AML-193 (cell line): ENCODE results near the gene RNF212.

Source experiments
- DNase-seq, 2 experiments: peaks; one replicate each; lab custom pipeline; 2025; lab: John Stamatoyannopoulos, UW

Gene RNF212

DNA sequence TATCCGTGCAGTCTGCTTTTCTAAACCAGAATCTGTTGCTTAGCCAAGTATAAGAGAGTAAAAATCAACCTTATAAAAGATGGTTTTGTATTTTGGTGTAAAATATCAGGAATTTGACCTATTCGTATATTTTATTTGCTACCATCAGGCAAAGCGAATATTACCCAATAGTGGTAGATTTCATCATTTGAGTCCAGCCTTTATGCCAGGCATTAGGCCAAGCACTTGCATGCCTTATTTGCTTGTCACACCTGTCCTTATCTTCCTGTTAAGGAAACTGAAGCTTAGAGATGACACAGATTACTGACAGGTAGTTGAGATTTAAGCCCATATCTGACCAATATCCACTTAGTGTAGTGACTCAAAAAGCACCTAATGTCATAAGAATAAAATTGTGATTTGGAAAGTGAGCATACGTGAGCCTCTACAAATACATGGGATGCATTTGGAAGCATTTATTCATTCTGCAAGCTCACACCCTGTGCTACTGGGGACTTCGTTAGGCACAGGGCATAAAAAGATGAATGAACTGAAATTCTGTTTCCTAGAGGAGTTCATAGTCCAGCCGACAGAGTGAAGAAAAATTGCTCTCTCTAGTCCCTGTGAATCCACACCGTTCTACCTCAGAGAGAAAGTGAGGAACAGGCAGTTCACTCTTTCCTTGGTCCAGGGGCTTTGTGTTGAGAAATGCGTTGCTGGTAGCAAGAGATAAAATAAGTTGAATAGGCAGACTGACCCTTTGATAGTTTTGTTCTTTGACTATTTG is 2.3 kb upstream of the RNF212 start:
- DNase-seq, result no peak

DNA sequence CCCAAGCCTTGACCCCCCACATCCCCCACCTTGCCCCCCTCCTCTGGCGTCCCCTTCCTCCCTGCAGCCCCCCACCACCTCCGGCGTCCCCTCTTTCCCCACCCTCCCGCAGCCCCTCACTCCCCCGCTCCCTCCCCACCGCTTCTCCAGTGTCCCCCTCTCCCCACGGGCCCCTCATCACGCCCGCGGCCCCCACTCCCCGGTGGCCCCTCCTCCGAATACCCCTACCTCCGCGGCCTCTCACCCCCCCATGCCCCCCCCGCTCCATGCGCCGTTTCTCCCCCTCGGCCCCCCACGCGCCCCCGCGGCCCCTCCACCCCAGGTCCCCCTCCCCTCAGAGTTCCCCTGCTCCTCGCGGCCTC is 562 bp downstream of the RNF212 start:
- DNase-seq, result no peak

DNA sequence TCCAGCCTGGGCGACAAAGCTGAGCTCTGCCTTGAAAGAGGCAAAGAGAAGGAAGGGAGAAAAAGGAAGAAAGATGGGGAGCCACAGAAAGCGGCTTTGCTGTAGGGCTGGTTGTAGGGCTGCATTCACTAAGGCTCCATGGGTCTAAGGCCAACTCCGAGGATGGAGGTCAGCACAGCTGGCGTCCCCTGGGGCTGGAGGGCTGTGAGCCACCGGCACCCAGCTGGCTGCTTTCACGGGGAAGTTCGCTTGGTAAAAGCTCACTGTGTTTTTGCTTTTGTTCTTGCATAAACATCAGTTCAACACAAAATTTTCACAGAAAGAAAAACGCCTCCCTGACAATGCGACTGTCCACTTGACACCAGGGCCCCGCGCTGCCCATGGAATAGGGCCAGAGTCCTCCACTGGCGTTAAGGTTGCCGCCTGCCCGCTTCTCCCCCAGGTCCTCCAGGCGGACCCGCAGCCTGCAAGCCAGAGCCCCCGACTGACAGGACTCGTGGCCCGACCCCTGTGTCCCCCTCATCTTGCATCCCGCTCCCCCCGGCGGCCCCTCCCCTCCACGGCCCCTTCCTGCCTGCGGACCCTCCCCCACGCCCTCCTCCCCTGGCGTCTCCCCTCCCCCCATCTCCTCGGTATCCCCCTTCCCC is 1.1 kb downstream of the RNF212 start:
- DNase-seq, result no peak

DNA sequence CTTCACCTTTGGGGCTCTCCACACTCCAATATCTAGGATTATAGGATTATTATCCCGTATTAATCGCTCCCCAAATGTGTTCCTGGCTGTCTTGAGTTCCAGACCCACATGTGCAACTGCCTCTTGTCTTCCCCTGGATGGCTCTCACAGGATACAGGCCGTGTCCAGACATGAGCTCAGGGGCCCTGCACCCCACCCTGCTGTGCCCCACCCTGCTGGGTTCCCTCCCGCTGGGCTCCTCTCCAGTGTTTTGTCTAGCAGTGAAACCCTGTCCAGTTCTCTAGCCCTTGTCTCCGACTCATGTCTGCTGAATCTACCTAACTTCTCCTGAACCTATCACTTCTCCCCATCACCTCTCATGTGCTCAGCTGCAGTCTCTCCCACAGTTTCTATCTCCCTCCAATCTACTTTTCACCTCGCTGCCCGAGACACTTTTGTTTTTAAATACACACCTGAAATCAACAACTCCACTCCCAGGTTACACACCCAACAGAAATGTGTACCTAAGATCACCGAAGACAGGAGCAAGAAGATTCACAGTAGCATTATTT is 2.0 kb downstream of the RNF212 start:
- no peak for DNase-seq

DNA sequence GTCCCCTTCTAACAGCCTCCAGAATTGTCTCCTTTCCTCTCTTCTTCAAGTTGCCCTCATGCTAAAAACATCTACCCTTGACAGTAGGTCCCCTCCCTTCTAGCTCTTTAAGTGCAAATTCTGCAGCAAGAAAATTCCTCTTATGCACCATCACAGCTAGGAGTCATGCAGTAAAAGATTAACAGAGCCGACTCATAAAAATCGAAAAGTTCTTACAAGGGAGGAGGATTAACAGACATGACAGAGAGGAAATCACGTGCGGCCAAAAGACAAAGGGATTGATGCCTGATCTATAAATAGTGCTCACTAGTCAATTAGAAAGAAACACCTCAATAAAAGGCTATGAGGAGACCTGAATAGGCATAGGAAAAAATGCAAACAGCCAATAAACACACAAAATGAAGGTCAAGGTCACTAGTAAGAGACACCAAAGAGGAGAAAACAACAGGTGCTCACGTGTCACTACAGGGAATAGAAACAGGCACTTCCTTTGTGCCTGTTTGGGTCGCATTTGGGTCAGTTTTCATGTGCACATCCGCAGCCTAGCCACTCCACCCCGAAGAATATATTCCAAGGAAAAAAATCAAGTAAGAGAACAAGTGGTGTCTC is 3.4 kb downstream of the RNF212 start:
- no peak for DNase-seq

DNA sequence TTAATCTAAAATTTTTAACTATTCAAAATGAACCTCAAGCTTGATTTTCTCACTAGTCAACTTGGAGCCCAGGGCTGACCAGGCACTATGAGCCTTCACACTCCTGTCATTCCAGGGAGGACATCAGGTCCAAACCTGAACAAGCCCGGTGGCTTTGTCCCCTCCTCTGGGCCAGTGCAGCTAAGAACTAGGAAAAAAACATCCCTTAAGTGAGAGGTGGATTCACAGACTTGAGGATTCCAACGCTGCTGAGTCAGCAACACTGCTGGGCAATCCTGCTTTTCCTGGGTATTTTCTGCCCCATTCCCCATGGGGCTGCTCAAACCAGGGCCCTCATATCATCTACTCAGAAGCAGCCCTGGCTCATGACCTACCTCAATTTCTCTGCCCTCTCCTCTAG is 4.0 kb downstream of the RNF212 start:
- no peak for DNase-seq

DNA sequence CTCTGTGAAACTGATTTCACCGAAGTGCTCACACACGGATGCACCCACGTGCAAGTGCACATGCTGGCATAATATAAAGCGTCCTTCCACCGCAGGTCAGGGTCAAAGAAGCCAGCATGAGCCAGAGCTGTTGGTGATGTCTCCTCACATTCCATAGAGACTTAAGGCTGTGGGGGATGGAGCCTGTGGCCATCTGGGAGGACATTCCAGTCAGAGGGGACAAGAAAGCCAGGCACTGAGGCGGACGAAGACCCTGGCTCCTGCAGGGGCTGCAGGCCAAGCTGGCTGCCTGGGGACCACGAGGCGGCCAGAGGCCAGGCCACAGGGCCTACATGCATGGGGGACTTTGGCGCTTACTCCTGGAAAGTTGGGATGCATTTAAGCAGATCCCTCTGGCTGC is 7.7 kb downstream of the RNF212 start:
- no peak for DNase-seq

DNA sequence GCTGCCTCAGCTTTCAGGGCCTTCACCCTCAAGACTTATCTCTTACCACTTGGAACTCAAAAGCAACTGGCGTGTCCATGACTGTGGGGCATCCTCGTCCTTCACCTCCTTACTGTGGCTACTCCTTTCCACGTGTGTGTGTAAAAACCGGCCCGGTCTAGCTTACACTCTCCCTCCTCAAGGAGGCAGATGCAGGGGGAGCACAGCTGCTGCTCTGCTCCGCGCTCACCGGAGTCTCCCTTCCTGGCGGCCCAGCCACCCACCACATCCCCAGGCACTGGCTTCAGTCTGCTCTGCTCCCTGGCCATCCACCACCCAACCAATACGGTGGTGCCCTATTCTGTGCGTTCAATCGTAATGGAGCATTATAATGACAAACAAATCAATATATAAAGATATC is 8.3 kb downstream of the RNF212 start:
- no peak for DNase-seq

DNA sequence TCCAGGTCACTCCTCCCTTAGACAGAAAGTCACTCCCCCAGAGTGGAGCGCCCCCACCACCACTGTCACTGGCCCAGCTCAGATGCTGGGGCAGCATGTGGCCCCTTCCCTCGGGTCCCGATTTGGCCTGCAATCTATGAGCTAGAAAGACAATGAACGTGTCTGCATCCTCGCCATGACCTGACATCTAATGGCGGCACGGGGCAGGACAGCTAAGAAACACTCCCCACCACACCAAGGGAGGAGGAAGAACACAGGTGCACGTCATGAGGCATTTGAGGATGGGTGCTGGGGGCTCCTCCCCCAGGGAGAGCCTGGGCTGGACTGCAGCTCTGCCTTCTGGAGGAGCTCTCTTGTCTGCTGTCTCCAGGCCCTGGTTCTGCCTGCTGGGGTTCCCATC is 8.7 kb downstream of the RNF212 start:
- no peak for DNase-seq

DNA sequence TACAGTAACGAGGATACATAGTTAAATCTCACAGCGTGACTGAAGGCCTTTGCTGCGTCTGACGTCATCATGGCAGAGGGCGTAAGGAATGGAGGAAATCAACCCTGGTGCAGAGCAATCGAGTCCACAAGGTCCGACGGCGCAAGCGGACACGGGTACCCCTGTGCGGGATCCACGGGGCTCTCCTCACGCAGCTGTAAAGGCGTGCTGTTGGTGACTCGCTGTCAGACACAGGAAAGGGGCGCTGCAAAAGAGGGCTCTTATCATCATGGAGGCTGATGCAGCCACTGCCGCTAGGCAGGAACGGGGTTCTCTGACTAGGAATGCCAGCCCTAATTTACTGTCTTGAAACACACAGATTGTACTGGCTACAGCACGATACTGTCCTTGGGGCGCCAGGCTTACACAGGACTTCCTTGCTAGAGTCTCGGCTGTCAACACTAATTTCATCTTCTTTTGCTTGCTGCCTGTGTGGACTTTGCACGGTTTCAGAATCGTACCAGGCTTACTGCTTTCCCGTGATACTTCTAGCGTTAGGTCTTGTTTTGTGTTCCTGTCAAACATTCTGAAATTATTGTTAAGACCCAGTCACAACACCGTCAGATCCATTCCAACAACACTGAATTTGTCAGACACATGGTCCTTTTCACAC is 13.6 kb downstream of the RNF212 start:
- DNase-seq, result no peak

DNA sequence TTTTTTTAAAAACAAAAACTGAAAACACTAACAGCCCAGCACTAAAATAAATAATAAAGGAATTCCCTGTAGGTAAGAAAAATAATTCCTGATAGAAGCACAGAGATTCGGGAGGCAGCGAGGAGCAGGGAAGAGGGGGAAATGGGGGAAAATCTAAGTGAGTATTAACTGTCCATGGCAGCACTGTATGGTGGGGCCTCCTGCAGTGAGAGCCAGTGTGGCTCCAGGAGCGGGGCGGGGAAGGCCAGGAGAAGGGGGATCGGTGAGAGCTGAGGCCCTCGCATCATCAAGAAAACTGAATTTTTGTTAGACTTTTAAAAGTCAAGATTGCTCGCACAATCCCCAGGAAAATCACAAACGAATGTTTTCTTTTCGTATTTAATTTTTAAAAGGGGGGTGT is 14.1 kb downstream of the RNF212 start:
- DNase-seq, result no peak

DNA sequence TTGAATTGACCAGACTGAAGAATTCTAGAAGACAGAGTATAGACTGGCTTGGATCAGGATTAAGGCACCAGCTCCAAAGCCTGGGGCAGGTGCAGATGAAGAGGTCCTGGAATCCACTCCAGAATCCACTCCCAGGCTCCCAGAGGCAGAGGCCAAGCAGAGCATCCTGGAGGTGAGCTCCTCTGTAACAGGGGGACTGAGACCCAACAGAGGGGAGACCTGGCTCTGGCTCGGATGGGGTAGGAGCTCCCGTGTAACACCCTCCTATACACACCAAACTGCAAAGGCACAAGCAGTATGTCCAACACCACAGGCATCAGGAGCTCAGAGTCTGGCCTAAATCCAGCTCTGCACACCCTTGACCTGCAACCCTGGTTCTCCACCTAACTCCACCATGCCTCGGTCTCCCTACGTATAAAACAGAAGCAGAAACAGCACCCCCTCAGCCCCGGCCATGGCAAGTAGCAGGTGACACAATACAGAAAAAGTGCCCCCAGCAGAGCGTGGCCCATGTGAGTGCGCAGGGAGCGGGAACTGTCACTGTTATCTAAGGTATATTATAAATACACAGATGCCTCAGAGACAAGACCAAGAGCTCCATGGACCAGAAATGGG is 14.9 kb downstream of the RNF212 start:
- DNase-seq, result no peak

DNA sequence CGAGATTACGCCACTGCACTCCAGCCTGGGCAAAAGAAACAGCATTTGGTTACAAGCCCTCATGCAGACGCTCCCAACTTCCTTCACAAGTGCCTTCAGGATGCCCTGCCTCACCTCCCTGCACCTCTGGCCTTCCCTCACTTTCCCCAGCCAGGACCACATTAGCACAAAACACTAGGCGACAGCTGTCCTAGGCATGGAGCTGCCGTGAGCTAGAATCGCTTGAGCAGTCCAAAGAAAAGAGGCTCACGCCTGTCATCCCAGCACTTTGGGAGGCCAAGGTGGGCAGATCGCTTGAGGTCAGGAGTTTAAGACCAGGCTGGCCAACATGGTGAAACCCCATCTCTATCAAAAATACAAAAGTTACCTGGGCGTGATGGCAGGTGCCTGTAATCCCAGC is 15.8 kb downstream of the RNF212 start:
- no peak for DNase-seq

DNA sequence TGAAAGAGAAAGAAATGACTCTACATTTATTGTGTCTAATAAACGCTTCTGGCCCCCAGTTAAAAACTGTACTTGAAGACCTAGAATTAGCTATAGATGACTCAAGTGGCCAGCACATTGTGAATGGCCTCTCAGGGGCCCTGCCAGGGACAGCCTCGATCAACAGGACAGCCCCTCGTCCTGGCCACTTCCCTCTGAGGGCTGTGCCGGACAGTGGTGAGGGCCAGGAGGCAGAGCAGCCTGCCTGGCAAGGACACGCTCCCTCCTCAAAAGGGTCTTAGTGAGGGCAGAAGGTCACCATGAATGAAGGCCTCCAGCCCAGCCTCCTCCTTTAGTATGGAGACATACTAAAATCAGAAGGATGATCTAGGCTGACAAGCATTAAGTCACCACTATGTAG is 16.5 kb downstream of the RNF212 start:
- DNase-seq, result no peak

DNA sequence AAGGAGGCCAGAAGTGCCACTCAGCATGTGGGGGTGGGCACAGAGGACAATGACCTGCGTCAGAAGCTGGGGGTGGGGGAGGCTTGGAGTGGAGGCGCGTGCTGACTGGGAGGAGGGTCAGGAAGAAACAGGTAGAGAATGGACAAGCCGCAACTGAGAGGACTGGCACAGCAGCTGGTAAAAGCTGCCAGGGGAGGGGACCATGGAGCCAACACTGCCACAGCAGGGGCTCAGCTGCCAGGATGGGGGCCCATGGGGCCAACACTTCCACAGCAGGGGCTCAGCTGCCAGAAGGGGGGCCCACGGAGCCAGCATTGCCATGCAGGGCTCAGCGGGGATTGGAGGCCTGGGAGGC is 19.1 kb downstream of the RNF212 start:
- no peak for DNase-seq

DNA sequence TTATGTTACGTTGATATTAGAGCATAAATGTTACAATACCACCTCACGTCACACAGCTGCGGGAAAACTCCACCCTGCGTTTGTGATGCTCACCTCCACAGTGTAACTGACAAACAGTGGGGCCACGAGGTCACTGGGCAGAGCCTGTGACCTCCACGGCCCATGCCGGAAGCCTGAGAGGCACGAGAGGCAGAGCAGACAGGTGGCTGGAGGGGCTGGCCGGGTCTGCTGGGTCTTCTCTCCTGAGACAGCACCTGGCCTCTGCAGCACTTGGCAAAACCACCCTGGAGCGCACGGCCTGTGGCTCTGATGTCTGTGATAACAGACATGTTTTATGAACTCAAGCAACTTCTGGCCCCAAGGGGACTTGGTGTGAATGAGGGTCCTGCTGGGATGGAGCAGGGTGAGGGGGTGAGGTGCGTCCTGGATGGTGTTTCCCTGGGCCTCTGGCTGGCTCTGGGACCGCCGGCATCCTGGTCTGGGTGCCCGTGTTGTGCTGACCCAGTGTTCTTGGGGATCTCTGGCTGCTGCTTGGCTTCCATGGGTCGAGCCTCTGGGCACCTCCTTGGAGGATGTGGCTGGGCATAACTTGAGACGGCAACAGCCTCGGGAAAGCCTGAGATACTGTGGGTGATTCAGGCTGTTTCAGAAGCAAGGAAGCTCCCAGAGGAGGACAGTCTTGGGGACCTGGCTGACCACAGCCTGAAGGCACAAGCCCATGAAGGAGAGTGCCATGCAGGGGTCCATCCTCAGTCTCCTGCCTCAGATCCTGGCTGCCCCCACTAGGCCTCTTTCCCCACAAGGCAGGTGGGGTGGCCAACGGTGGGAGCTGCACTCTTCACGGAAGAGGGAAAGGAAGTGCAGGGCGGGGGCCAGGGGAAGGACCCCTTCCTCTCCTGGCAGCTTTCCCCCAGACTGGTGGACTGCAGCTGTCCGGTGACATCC is 19.7 kb downstream of the RNF212 start:
- DNase-seq, result no peak

DNA sequence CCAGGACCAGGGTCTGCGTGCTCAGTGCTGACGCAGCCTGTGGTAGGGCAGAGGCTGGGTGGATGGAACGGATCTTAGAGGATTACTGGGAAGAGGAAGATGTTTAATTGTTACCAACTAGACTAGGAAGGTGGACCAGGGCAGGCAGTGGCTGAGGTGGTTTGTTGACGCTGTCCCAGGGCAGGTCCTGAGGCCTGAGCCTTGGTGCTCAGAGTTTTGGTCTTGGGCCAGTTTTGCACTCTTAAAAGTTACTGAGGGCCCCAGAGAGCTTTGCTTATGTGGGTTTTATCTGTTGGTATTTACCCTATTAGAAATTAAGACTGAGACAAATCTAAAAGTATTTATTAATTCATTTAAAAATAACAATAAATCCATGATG is 20.4 kb downstream of the RNF212 start:
- DNase-seq, result no peak

DNA sequence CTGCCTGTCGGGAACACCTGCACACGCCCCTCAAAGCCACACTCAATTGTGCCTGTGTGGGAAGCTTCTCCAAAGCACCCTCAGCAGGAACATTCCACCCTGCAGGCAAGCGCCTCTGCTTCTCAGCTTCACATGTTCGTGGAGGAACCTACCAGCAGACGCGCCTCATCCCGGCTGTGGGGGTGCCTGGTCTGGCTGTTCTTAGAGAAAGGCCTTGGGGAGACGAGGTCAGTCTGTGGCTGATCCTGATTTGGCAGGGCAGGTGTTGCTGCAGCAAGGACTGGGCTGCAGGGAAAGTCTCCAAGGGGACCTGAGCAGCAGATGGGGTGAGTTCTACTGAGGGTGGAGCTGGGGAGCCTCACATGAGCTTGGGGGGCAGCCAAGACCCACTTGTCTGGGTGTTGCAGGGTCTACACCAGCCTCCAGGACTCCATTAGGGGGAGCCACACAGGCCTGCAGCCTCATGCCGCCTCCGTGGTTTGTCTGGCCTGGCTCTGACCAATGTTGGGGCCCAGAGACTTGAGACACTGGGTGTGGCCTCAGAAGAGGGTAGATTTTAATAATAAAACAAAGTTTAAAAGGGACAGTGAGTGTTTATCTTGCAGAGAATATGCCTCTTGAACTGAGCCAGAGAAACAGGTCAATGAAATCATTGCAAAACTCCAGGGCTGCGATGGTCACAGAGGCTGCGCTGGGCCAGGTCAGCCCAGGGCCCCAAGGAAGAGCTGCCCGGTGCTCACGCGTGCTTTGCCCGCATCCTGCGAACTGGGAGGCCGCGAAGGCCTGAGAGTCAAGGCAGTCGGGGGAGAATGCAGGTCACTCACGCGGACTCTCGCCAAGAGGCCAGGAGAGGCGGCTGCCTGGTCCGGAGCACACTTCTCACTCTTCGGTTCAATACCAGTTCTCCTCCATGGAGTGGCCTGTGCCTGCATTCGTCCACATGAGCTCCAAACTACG is 21.1 kb downstream of the RNF212 start:
- DNase-seq, result no peak

DNA sequence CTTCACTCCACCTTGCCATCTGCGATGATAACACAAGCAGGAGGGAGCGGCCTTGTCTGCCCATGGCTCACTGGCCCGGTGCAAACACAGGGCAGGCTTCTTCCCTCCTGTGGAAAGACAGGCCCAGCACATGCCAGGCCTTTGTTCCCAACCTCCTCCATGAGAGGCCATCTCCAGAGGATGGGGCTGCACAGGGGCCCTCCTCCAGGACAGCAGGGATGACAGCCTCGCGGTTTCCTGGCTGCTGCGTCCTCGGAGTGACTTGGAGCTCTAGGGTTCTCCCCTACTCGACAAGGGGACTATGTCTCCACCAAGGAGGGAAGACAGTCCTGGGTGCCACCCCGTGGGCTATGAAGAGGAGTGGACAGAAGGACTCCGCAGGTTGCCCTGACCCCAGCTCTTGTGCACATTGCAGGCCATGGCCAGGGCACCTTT is 21.8 kb downstream of the RNF212 start:
- no peak for DNase-seq
